GM12875 (cell line): ENCODE data around the gene KIN.
"Not testable (repeated sequence)": the region's sequence is repeated elsewhere in the genome, so short reads cannot be mapped to it uniquely, and the experiment has no call there.

Experiments used
- H3K4me3 ChIP-seq: one replicate; pipeline ENCODE4 v1.5.1; 2011; ENCODE audit warnings: low read depth, low read length, control low read depth
- TF ChIP-seq, protein P1 (sequence below): IDR thresholded peaks from 2 replicates; pipeline ENCODE4 v1.5.1; 2011; ENCODE audit warnings: low read depth, mild to moderate bottlenecking, control low read depth, inconsistent platforms, low read length, moderate library complexity, borderline replicate concordance; ENCODE audit not compliant: insufficient read depth

Gene KIN

DNA sequence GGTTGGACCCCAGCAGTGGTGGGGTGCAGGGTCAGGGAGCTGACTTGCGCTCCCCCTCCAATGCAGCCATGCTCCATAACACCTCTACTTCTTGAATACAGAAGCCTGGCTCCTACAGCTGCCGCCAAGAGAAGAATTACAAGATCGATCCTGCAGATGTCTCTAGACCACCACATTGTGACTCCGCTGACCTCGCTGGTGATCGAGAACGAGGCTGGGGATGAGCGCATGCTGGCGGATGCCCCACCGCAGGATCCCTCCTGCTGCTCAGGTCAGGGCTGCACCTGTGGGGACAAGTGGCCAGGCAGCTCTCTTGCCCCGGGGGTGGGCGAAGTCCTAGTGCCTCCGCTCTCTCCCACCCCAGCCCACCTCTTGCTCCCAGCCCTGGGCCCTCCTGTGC lies 53.0 kb downstream of the KIN start:
- TF ChIP-seq, protein P1, sequence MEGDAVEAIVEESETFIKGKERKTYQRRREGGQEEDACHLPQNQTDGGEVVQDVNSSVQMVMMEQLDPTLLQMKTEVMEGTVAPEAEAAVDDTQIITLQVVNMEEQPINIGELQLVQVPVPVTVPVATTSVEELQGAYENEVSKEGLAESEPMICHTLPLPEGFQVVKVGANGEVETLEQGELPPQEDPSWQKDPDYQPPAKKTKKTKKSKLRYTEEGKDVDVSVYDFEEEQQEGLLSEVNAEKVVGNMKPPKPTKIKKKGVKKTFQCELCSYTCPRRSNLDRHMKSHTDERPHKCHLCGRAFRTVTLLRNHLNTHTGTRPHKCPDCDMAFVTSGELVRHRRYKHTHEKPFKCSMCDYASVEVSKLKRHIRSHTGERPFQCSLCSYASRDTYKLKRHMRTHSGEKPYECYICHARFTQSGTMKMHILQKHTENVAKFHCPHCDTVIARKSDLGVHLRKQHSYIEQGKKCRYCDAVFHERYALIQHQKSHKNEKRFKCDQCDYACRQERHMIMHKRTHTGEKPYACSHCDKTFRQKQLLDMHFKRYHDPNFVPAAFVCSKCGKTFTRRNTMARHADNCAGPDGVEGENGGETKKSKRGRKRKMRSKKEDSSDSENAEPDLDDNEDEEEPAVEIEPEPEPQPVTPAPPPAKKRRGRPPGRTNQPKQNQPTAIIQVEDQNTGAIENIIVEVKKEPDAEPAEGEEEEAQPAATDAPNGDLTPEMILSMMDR: no peak
- no peak overlapping the region for H3K4me3 ChIP-seq

DNA sequence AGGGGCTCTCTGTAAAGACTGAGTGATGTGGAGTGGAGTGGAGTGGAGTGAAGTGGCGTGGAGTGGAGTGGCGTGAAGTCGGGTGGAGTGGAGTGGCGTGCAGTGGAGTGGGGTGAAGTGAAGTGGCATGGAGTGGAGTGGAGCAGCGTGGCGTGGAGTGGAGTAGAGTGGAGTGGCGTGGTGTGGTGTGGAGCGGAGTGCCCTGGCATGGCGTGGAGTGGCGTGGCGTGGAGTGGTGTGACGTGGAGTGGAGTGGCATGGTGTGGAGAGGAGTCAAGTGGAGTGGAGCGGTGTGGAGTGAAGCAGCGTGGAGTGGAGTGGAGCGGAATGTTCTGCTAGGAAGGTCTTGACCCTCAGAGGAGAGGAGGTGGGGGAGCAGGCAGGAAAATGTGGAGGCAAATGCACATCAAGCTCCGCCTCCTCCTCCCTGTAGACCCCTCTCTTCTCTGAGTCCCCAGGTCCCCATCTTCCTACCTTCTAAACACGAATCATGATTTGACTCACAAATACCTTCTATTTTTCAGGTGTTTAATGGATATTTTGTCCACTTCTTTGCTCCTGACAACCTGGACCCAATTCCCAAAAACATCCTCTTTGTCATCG lies 64.8 kb downstream of the KIN start:
- TF ChIP-seq, protein P1: no peak
- no peak overlapping the region for H3K4me3 ChIP-seq

DNA sequence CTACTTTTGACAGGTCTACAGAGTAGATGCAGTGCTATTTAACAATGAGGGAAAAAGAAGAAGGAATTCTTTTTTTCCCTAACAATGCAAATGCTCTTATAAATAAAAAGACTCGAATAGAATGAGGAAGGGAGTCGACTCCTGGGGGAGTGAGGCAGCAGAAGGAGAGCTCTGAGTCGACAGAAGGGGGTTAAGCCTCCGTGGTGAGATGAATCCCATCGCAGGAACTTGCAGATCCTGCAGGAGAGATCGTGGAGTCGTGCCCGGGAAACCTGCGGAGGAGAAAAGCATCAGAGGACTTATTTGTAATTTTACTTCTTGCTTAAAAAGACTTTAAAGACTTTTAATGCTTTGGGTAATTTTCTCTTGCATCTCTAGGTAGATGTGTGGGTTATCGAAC lies 67.3 kb downstream of the KIN start:
- TF ChIP-seq, protein P1: no peak
- H3K4me3 ChIP-seq: no peak overlapping the region

- TF ChIP-seq, protein P1: no peak
- H3K4me3 ChIP-seq: no peak overlapping the region
Observed at GRCh38 chr10:7718685-7719084, 69.1 kb downstream of the KIN start.

DNA sequence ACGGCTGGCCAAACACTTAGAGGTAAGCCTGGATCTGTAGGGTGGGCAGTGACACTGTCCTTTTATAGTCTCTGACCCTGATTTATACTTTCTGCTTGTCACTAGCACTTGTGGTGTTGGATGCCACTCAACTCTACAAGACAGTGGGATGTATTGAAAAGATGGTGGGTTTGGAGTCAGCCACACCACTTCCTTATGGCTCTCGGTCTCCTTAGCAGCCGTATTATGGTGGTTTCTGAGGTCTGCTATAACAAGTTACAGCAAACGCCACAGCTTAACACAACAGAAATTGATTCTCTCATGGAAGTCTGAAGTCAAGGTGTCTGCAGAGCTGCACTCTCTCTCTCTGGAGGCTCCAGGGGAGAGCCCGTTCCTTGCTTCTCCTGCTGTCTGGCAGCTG lies 70.0 kb downstream of the KIN start:
- TF ChIP-seq, protein P1: no peak
- H3K4me3 ChIP-seq: no peak overlapping the region

DNA sequence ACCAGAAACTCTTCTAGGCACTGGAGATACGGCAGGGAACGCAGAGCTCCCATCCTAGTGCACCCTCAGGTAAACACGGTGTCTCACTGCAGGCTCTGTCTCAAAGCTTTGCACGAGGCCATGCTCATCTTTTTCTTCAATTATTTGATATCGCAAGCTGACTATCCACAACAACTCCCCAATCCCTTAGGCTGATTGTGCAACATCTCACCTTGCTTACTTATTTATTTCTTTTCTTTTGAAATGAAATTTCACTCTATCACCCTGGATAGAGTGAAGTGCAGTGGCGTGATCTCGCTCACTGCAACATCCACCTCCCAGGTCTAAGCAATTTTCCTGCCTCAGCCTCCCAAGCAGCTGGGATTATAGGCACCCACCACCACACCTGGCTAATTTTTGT lies 72.3 kb downstream of the KIN start:
- TF ChIP-seq, protein P1: no peak
- H3K4me3 ChIP-seq: no peak overlapping the region

DNA sequence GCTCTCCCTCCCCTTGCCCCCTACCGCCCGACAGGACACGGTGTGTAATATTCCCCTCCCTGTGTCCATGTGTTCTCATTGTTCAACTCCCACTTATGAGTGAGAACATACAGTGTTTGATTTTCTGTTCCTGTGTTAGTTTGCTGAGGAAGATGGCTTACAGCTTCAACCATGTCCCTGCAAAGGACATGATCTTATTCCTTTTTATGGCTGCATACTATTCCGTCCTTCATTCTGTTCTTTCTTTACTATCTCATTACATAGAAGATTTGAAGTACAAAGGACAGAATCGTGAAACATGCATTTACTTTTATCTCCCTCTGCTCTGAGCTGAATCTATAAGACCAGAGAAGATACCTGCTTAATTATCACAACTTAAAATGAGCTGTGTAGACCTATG lies 76.7 kb downstream of the KIN start:
- not testable (repeated sequence) for H3K4me3 ChIP-seq

DNA sequence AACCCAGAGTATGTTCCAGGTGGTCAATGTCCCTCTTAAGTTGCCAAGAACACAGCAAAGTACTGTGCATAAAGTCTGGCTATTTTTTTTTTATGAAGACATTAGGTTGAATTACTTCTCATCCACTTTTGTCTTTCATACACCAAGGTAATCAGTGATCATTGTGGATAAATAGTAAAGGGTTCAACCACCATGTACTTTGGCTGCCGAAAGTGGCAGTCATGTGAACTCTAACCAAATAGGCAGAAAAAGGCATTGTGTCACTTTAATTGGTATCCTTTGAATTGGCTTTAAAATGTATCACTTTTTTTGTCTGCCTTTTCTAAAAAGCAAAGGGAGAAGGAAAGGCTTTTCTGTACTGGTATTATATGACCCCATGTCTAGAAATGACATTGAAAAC lies 77.3 kb downstream of the KIN start:
- H3K4me3 ChIP-seq: no peak overlapping the region
- TF ChIP-seq, protein P1: no peak
